Stimulated activated CD4-positive, alpha-beta T cell treated with anti-CD3 and anti-CD28 coated beads, Interleukin-12 subunit alpha, Interleukin-12 subunit beta, amount 100 ng/mL, for 24 hours (primary cell): Measurements from ENCODE around the gene ZNF469.

Source experiments
- DNase-seq, 2 experiments: peaks; one replicate each; pipeline ENCODE4 v3.0.0-alpha.2; 2020; ENCODE audit warnings: low read depth in 2 of 2

Gene ZNF469

GRCh38 chr16:88346680-88347505, 35.9 kb upstream of the ZNF469 start:
- DNase-seq: no peak

- no peak for DNase-seq
Observed at GRCh38 chr16:88347656-88348376, 34.9 kb upstream of the ZNF469 start.

- no peak for DNase-seq
Observed at GRCh38 chr16:88348377-88349152, 34.2 kb upstream of the ZNF469 start.

- no peak for DNase-seq
Observed at GRCh38 chr16:88349153-88349902, 33.4 kb upstream of the ZNF469 start.

- DNase-seq: no peak
Observed at GRCh38 chr16:88349903-88350900, 32.6 kb upstream of the ZNF469 start.

- DNase-seq: no peak
Observed at GRCh38 chr16:88350922-88351321, 31.8 kb upstream of the ZNF469 start.

- no peak for DNase-seq
Observed at GRCh38 chr16:88351491-88352101, 31.2 kb upstream of the ZNF469 start.

- no peak for DNase-seq
Observed at GRCh38 chr16:88352261-88353200, 30.2 kb upstream of the ZNF469 start.

GRCh38 chr16:88353232-88353631, 29.5 kb upstream of the ZNF469 start:
- no peak for DNase-seq

- DNase-seq: no peak
Observed at GRCh38 chr16:88353691-88354090, 29.1 kb upstream of the ZNF469 start.

GRCh38 chr16:88354229-88355092, 28.3 kb upstream of the ZNF469 start:
- no peak for DNase-seq

GRCh38 chr16:88355093-88355388, 27.7 kb upstream of the ZNF469 start:
- DNase-seq: no peak

- no peak for DNase-seq
Observed at GRCh38 chr16:88355389-88356123, 27.2 kb upstream of the ZNF469 start.

GRCh38 chr16:88356124-88356726, 26.5 kb upstream of the ZNF469 start:
- no peak for DNase-seq

GRCh38 chr16:88356727-88357199, 26.0 kb upstream of the ZNF469 start:
- DNase-seq: no peak

- no peak for DNase-seq
Observed at GRCh38 chr16:88357317-88358022, 25.3 kb upstream of the ZNF469 start.
